Cortex of kidney (tissue), 1 donor: ENCODE measurements around the gene RARG.
"Not testable (repeated sequence)": the region's sequence is repeated elsewhere in the genome, so short reads cannot be mapped to it uniquely, and the experiment has no call there.

Experiments
- DNase-seq: peaks from one replicate; lab custom pipeline; 2025; lab: John Stamatoyannopoulos, UW

Gene RARG

DNA sequence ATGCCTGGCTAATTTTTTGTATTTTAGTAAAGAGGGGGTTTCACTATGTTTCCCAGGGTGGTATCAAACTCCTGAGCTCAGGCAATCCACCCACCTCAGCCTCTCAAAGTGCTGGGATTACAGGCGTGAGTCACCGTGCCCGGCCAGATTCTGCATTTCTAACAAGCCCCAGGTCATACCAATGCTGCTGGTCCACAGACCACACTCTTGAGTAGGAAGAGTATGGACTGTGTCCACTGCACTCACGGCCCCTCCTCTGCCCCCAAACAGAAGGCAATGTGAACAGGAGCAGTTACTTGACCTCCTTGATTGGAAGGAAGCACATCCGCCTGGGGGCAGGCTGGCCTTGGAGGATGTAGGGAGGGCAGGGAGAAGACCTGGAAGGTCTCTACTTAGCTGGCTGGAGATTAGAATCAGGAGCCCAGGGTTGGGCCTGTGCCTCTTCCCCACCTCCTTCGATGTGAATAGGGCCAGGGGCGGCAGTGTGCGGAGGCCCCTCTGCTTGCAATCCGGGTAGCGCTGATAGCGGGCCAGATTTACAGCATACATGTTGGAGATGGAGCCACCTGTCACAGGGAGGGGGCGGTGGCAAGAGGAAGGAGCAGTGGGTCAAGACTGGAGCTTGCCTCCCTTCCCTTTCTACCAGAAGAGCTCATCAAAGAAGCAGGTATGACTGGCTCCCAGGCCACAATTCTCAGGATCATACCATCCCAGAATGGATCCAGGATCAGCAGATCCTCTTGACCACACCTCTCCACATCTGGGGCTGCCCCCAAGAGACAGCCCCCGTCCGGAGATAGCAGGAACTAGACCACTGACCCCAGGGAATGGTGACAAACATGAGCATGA is 60.9 kb downstream of the RARG start:
- no peak for DNase-seq

DNA sequence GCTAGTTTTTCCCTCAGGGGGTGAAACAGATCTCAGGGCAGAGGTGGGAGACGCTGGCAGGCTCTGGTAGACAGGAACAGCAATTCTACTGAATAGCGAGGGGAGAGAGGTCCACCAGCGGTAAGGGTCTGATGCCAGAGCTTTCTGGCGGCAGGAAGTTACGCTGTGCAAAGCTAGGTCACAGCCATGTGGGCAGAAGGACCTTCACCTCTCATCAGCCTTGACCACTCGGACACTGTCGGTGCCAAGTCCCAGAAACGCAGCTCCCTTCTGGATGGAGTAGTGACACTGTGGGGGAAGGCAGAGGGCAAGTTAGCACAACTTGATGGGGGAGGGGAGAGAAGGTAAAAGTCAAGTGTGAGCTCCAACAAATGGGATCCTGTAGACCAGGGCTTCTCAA is 61.8 kb downstream of the RARG start:
- DNase-seq = no peak

DNA sequence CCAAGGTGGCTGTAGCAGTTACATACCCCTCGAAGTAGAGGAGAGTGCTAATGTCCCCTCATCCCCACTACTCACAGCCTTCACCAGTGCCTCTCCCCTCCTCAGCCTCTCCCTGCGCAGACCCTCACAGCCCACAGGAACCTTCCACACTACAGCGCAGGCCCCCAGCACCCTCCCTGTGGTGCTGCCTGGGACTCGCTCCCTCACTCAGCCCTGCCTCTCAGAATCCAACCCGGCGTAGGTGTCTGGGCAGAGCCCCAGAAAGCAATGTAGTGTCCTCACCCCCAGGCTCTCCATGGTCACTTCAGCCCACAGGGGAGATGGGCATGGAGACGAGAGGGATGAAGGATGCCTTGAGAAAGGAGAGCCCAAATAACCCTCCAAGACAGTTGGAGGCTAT is 62.4 kb downstream of the RARG start:
- DNase-seq = no peak

DNA sequence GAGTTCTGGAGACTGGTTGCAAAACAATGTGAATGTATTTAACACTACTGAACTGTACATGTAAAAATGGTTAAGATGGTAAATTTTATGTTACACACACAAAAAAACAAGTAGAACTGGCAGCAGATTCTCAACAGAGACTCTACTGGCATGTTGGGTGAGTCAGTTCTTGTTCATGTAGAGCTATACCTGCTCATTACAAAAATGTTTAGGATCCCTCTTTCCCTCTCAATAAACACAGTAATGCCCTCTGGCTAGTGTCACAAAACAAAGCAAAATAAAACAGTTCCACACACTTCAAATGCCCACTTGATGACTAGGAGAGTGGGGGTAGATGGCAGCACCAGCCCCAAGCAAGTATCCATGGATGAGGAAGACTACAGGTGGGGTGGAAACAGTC is 65.2 kb downstream of the RARG start:
- no peak for DNase-seq

DNA sequence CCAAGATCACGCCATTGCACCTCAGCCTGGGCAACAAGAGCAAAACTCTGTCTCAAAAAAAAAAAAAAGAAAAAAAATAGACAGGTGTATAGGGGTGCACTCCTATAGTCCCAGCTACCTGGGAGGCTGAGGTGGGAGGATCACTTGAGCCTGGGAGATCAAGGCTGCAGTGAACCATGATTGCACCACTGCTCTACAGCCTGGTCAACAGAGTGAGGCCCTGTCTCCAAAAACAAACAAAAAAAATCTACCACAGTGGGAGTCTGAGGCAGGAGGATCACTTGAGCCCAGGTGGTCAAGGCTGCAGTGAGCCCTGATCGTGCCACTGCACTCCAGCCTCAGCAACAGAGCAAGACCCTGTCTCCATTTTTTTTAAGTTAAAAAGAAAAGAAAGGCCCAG is 69.0 kb downstream of the RARG start:
- DNase-seq = not testable (repeated sequence)

DNA sequence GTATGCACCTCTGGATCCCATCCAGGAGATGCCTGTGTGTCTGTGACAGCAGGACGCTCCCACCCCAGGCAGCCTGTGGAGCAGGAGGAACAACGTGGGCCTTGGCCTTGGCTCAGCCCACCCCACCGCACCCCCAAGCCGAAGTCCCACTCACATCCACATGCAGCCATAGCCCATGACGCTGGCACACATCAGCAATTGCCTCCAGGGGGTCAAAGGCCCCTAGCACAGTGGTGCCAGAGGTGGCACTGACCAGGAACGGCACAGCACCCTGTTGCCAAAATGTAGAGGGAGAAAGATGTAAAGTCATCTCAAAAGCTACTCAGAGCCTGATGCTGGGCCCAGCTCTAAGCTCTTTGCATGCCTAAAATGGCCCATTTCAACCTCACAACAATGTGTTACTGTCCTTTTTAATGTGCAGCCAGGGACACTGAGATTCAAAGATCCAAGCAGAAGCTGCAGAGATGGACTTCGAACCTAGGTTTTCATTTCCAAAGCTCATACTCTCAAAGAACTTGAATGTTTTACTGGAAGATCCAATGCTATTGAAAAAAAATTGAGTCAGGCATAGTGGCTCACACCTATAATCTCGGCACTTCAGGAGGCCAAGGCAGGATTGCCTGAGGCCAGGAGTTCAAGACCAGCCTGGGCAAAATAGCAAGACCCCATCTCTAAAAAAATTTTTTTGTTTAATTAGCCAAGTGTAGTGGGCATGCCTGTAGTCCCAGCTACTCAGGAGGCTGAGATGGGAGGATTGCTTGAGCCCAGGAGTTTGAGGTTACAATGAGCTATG is 70.7 kb downstream of the RARG start:
- DNase-seq = no peak

DNA sequence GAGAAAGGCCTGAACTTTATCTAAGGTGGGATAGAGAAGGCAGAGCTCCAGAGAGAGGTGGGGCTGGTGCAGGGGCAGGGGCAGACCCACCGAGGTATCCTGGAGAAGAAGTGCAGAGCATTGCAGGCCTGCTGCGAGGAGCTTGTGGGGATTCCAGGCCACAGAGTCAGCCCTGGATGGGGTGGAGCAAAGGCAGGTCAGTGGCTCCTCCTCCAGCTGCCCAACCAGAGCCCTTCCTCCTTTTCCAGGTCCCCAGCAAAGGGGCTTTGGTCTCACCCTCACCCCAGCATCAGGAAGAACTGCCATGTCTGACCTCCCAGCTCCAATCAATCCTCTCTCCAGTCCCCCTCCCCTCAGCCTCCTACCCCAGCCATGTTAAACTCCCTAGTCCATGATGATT is 71.3 kb downstream of the RARG start:
- DNase-seq = no peak
